Activated T-cell treated with anti-CD3 and anti-CD28 coated beads, Interleukin-2, amount 50 U/mL, for 72 hours (primary cell): ENCODE measurements around the gene CYP4F3. TPM values are rescaled to one million over a fixed set of nuclear protein-coding genes. Genes with fewer than 3 reads are reported as not detected.

Experiments
- ATAC-seq, 2 donors: fragments of 150-1000 bp; cut with Tn5 transposase; replicated peaks in 1 of 2; 2 replicates each; pipeline ENCODE4 v1.10.0; 2021; ENCODE audit warnings: moderate library complexity in 2 of 2, mild to moderate bottlenecking in 1 of 2
- DNase-seq, 2 donors: peaks; one replicate each; pipeline ENCODE4 v3.0.0; 2021 to 2022; ENCODE audit warnings: mixed read lengths in 1 of 2
- H3K27ac Mint-ChIP-seq: one replicate; pipeline ENCODE4 v1.8.0; 2022; ENCODE audit warnings: mild to moderate bottlenecking, moderate library complexity, mixed read lengths
- H3K27me3 Mint-ChIP-seq: one replicate; pipeline ENCODE4 v1.8.0; 2022; ENCODE audit warnings: low read depth, mixed read lengths
- H3K36me3 Mint-ChIP-seq, 2 donors: one replicate each; pipeline ENCODE4 v1.8.0; 2022; ENCODE audit warnings: mixed read lengths in 2 of 2, mild to moderate bottlenecking in 1 of 2; ENCODE audit not compliant: insufficient read depth in 2 of 2
- H3K4me1 Mint-ChIP-seq: one replicate; pipeline ENCODE4 v1.8.0; 2022; ENCODE audit warnings: low read depth, mixed read lengths
- H3K4me3 Mint-ChIP-seq, 2 donors: one replicate each; pipeline ENCODE4 v1.8.0; 2022; ENCODE audit warnings: mild to moderate bottlenecking in 2 of 2, mixed read lengths in 2 of 2, moderate library complexity in 2 of 2
- H3K9me3 Mint-ChIP-seq, 2 donors: one replicate each; pipeline ENCODE4 v1.8.0; 2022; ENCODE audit warnings: mixed read lengths in 2 of 2
- total RNA-seq, 2 donors: library from RNA; stranded (reverse); gene quantifications; one replicate each; pipeline ENCODE4 v1.2.3, GENCODE V29; 2022

Gene CYP4F3
- total RNA-seq, 2 donors from 2014 or later, result 0.30 to 1.7 TPM

DNA sequence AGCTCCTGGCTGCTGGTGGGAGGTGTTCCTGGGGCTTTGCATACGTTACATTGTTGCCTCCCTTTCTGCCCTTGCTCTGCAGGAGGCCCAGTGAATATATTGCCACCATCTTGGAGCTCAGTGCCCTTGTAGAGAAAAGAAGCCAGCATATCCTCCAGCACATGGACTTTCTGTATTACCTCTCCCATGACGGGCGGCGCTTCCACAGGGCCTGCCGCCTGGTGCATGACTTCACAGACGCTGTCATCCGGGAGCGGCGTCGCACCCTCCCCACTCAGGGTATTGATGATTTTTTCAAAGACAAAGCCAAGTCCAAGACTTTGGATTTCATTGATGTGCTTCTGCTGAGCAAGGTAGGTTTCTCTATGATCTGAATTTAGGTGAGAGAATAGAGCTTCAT, 42.7 kb downstream of the CYP4F3 start:
- no peak overlapping the region for H3K27ac Mint-ChIP-seq
- DNase-seq (no peak), ATAC-seq (no peak)
- no peaks in the 10 kb centered on the region for H3K4me1 Mint-ChIP-seq
- peaks cover 38% of the 10 kb centered on the region for H3K27me3 Mint-ChIP-seq
- no peak overlapping the region for H3K4me3 Mint-ChIP-seq
- peaks cover 0 to 4% of the 10 kb centered on the region in 2 donors for H3K9me3 Mint-ChIP-seq
- H3K36me3 Mint-ChIP-seq, result peaks cover 1 to 3% of the 10 kb centered on the region in 2 donors

DNA sequence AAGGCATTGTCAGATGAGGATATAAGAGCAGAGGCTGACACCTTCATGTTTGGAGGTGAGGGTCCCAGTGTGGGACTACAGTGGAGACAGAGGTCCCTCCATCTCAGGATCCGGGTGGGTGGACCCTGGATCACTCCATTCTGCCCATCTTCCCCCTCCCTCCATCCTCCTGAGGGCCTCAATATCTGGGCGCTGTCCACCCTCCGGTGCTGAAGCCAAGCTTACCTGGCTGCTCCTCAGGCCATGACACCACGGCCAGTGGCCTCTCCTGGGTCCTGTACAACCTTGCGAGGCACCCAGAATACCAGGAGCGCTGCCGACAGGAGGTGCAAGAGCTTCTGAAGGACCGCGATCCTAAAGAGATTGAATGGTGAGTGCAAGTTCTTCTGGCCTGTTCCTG, 44.1 kb downstream of the CYP4F3 start:
- Mint-ChIP-seq H3K4me3 (no peak overlapping the region), H3K9me3 (peaks cover 0 to 4% of the 10 kb centered on the region in 2 donors), H3K36me3 (peaks cover 0 to 3% of the 10 kb centered on the region in 2 donors), H3K27ac (no peak overlapping the region), H3K4me1 (no peaks in the 10 kb centered on the region), H3K27me3 (peaks cover 33% of the 10 kb centered on the region)
- ATAC-seq (no peak), DNase-seq (no peak)

GRCh38 chr19:15696654-15697194, 56.0 kb downstream of the CYP4F3 start:
- ATAC-seq, result no peak
- no peak overlapping the region for H3K4me3 Mint-ChIP-seq
- H3K4me1 Mint-ChIP-seq, result no peaks in the 10 kb centered on the region
- DNase-seq, result no peak
- H3K27ac Mint-ChIP-seq, result no peak overlapping the region
- H3K27me3 Mint-ChIP-seq, result peaks cover 18% of the 10 kb centered on the region
- H3K9me3 Mint-ChIP-seq, result peaks cover 0 to 1% of the 10 kb centered on the region in 2 donors
- H3K36me3 Mint-ChIP-seq, result no peaks in the 10 kb centered on the region

DNA sequence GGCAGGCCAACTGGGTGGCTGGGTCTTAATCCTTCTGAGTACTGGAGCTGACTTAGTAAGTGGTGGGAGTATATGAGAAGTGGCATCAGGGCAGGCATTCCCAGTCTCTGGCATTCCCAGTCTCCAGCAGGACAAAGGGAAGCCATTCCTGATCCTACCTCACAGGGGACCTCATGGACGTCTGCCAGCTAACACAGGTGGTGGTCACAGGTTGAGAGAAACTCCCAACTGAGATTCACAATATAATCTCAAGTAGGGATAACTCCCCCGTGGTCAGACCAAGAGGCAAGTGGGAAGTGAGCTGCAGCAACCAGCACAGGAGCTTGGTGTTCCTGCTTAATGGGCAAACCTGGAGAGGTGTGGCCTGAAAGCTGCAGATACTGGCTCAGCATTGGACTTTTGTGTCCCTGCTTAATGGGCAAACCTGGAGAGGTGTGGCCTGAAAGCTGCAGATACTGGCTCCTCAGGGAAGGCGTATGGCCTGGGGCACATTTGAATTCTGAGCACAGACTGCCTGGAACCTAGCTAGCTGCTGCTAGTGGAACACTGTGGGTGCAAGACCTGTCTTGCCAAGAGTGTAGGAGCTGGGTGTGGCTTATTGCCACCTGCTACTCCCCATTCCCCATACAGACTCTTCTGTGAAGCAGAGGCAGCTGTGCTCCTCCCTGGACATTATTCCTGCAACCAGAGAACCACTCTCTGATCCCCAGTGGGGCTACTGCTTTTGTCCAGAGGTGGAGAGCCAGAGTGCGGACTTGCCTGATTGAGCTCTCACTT, 61.2 kb downstream of the CYP4F3 start:
- H3K27ac Mint-ChIP-seq, result no peak overlapping the region
- peaks cover under 1 to 2% of the 10 kb centered on the region in 2 donors for H3K36me3 Mint-ChIP-seq
- no peak overlapping the region for H3K4me3 Mint-ChIP-seq
- H3K27me3 Mint-ChIP-seq, result peaks cover 34% of the 10 kb centered on the region
- peaks cover 0 to 3% of the 10 kb centered on the region in 2 donors for H3K9me3 Mint-ChIP-seq
- H3K4me1 Mint-ChIP-seq, result no peaks in the 10 kb centered on the region
- ATAC-seq (no peak), DNase-seq (no peak)

DNA sequence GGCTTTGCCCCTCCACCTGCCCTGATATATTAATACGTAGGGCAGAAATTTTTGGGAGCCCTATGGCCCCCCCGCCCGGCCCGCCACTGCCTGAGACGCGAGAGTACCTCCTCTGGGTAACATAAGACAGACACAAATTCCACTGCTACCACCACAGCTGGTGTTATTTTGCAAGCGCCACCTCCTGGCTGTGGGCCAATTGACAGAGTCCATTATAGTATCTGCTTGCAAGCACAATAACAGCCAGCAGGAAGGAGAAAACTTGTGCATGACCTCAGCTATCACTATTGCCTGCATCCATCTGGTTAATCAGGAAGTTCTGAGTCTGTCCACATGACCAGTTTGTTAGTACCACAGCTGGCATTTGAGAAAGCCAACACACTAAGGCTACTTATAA, 61.8 kb downstream of the CYP4F3 start:
- Mint-ChIP-seq H3K27me3 (peaks cover 32% of the 10 kb centered on the region), H3K36me3 (peaks cover 1 to 2% of the 10 kb centered on the region in 2 donors), H3K27ac (no peak overlapping the region), H3K4me3 (no peak overlapping the region), H3K4me1 (no peaks in the 10 kb centered on the region), H3K9me3 (peaks cover 0 to 3% of the 10 kb centered on the region in 2 donors)
- DNase-seq, result peak; percentile 8 to 9
- ATAC-seq, result no peak

Other genes with a start within 250 kb of the CYP4F3 start
- gene AKAP8L, start 221.9 kb upstream of the CYP4F3 start, total RNA-seq, result 100 to 1,000 TPM; 105 to 124 TPM
- gene WIZ, start 190.9 kb upstream of the CYP4F3 start, total RNA-seq, result 10 to 100 TPM; 13.4 to 14.8 TPM
- gene RASAL3, start 176.4 kb upstream of the CYP4F3 start, total RNA-seq, result 100 to 1,000 TPM; 112 to 128 TPM
- under 1 TPM in 1 of 2 donors, not detected in 1; 0.21 TPM for gene PGLYRP2, start 161.4 kb upstream of the CYP4F3 start, total RNA-seq
- gene CYP4F22, start 132.4 kb upstream of the CYP4F3 start, total RNA-seq, result 1 to 10 TPM in 1 of 2 donors, under 1 TPM in 1; 0.84 to 1.2 TPM
- not detected for gene CYP4F8, start 25.7 kb upstream of the CYP4F3 start, total RNA-seq
- gene CYP4F12, start 32.2 kb downstream of the CYP4F3 start, total RNA-seq, result under 1 TPM in 1 of 2 donors, not detected in 1; 0.16 TPM
- gene OR10H2, start 87.1 kb downstream of the CYP4F3 start, total RNA-seq, result not detected
- not detected for gene OR10H3, start 97.1 kb downstream of the CYP4F3 start, total RNA-seq
- gene OR10H5, start 146.8 kb downstream of the CYP4F3 start, total RNA-seq, result not detected
- gene OR10H1, start 174.8 kb downstream of the CYP4F3 start, total RNA-seq, result under 1 TPM in 1 of 2 donors, not detected in 1; 0.07 TPM